ENCODE data around the gene SLAIN1. TPM values are rescaled to one million over a fixed set of nuclear protein-coding genes. Genes with fewer than 3 reads are reported as not detected.

The SLAIN1 gene
- total and polyA plus RNA-seq, 8 donors, result 3.7 to 26.8 (median 12.1) TPM; not detected in 1

- no peaks in the 10 kb centered on the region for H3K27me3 ChIP-seq
- H3K9me3 ChIP-seq, result no peaks in the 10 kb centered on the region
- no peaks in the 10 kb centered on the region for H3K4me1 ChIP-seq
- intact Hi-C loops (cut with DNase I; ENCODE audit: low total_unique reads), result no loop called here
- TF ChIP-seq POLR2A (IDR thresholded peaks at IDR 0.05) (no peak), CTCF (IDR thresholded peaks at IDR 0.05) (no peak), POLR2AphosphoS5 (IDR thresholded peaks at IDR 0.05) (no peak), EP300 (IDR thresholded peaks at IDR 0.05) (no peak)
- H3K36me3 ChIP-seq, result no peaks in the 10 kb centered on the region
- WGBS, 5 donors, result 59 to 85% (median 83%) methylated on average over 1 of the region's 1 CpG
- H3K27ac ChIP-seq, result no peak overlapping the region
- DNase-seq, result no peak
- H3K4me3 ChIP-seq, result no peak overlapping the region
These were observed 109.0 kb downstream of the SLAIN1 start for GRCh38 chr13:77806518-77806917.

- no peak for DNase-seq
- intact Hi-C loops (cut with DNase I; ENCODE audit: low total_unique reads), result no loop called here
- Histone ChIP-seq H3K9me3 (no peaks in the 10 kb centered on the region), H3K36me3 (no peaks in the 10 kb centered on the region), H3K4me1 (no peaks in the 10 kb centered on the region), H3K4me3 (no peak overlapping the region), H3K27me3 (no peaks in the 10 kb centered on the region), H3K27ac (no peak overlapping the region)
- WGBS, 5 donors, result 69 to 79% (median 75%) methylated on average over 6 of the region's 6 CpGs
- TF ChIP-seq POLR2AphosphoS5 (IDR thresholded peaks at IDR 0.05), result no peak
- TF ChIP-seq EP300 (IDR thresholded peaks at IDR 0.05), result no peak
- TF ChIP-seq POLR2A (IDR thresholded peaks at IDR 0.05), result no peak
- TF ChIP-seq CTCF (IDR thresholded peaks at IDR 0.05), result no peak
These were observed 110.1 kb downstream of the SLAIN1 start for GRCh38 chr13:77807431-77808135.

- no peaks in the 10 kb centered on the region for H3K9me3 ChIP-seq
- TF ChIP-seq POLR2A (IDR thresholded peaks at IDR 0.05), result no peak
- TF ChIP-seq EP300 (IDR thresholded peaks at IDR 0.05), result no peak
- TF ChIP-seq CTCF (IDR thresholded peaks at IDR 0.05), result no peak
- no peak for TF ChIP-seq POLR2AphosphoS5 (IDR thresholded peaks at IDR 0.05)
- H3K27ac ChIP-seq, result no peak overlapping the region
- DNase-seq, result no peak
- intact Hi-C loops (cut with DNase I; ENCODE audit: low total_unique reads), result no loop called here
- H3K36me3 ChIP-seq, result no peaks in the 10 kb centered on the region
- no peak overlapping the region for H3K4me3 ChIP-seq
- no peaks in the 10 kb centered on the region for H3K27me3 ChIP-seq
- WGBS, 5 donors, result 48 to 66% (median 56%) methylated on average over 2 of the region's 2 CpGs
- H3K4me1 ChIP-seq, result no peaks in the 10 kb centered on the region
These were observed 112.9 kb downstream of the SLAIN1 start for GRCh38 chr13:77810430-77810829.

GRCh38 chr13:77810878-77811277 lies 113.4 kb downstream of the SLAIN1 start:
- Histone ChIP-seq H3K27ac (no peak overlapping the region), H3K36me3 (no peaks in the 10 kb centered on the region), H3K27me3 (no peaks in the 10 kb centered on the region), H3K4me3 (no peak overlapping the region), H3K9me3 (no peaks in the 10 kb centered on the region), H3K4me1 (no peaks in the 10 kb centered on the region)
- DNase-seq, result no peak
- TF ChIP-seq POLR2AphosphoS5 (IDR thresholded peaks at IDR 0.05) (no peak), CTCF (IDR thresholded peaks at IDR 0.05) (no peak), EP300 (IDR thresholded peaks at IDR 0.05) (no peak), POLR2A (IDR thresholded peaks at IDR 0.05) (no peak)
- WGBS, 5 donors, result 17 to 43% (median 33%) methylated on average over 3 of the region's 3 CpGs
- intact Hi-C loops (cut with DNase I; ENCODE audit: low total_unique reads), result no loop called here

Data from stomach (tissue), 9 donors.